ENCODE measurements around the gene PAXX. TPM values are rescaled to one million over a fixed set of nuclear protein-coding genes. Genes with fewer than 3 reads are reported as not detected.

The PAXX gene
- total RNA-seq, 6 donors from 2014 or later: 41.8 to 150 (median 52.8) TPM

DNA sequence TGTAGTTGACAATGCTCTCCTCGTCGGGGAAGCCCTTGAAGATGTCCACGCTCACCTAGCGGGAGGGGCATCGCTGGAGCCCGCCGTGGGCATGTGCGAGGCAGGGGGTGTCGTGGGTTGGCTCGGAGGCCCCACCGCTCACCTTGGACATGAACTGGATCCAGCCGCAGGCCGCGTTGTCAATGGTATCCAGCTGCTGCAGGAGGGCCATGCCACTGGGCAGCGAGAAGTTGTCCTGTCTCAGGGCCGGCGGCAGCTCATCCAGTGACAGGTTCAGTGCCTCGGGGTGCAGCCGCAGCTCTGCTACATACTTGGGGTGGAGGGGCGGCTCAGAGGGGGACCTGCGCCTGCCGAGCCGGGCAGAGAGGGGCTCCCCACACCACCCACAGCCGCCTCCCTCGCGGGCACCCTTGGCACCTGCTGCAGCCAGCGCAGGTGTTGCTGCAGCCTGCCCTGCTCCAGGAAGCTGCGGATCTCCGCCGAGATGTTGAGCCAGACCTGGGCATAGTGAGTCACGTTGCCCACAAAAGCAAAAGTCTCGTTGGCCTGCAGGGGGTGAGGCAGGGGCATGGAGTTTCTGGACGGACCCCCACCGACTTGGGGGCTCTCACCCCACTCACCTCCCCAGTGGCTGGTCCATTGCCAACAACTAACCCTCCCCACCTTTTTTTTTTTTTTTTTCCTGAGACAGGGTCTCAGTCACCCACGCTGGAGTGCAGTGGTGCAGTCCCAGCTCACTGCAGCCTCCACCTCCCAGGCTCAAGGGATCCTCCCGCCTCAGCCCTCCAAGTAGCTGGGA lies 26.7 kb downstream of the PAXX start:
- ATAC-seq (ENCODE audit: low FRiP score in 2 of 2): no peak
- H3K4me3 ChIP-seq: no peak overlapping the region
- TF ChIP-seq EP300 (IDR thresholded peaks at IDR 0.05): no peak
- no peak for TF ChIP-seq POLR2A (IDR thresholded peaks at IDR 0.05)
- TF ChIP-seq, protein P1, sequence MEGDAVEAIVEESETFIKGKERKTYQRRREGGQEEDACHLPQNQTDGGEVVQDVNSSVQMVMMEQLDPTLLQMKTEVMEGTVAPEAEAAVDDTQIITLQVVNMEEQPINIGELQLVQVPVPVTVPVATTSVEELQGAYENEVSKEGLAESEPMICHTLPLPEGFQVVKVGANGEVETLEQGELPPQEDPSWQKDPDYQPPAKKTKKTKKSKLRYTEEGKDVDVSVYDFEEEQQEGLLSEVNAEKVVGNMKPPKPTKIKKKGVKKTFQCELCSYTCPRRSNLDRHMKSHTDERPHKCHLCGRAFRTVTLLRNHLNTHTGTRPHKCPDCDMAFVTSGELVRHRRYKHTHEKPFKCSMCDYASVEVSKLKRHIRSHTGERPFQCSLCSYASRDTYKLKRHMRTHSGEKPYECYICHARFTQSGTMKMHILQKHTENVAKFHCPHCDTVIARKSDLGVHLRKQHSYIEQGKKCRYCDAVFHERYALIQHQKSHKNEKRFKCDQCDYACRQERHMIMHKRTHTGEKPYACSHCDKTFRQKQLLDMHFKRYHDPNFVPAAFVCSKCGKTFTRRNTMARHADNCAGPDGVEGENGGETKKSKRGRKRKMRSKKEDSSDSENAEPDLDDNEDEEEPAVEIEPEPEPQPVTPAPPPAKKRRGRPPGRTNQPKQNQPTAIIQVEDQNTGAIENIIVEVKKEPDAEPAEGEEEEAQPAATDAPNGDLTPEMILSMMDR (IDR thresholded peaks at IDR 0.05): no peak
- TF ChIP-seq POLR2AphosphoS5 (IDR thresholded peaks at IDR 0.05): no peak
- peak in 1 of 2 donors; percentile 76 for DNase-seq
- H3K4me1 ChIP-seq: no peaks in the 10 kb centered on the region
- H3K27me3 ChIP-seq: no peaks in the 10 kb centered on the region
- peaks cover 0 to 48% (median 32%) of the 10 kb centered on the region in 4 donors for H3K36me3 ChIP-seq
- H3K9me3 ChIP-seq: no peaks in the 10 kb centered on the region
- H3K27ac ChIP-seq: no peak overlapping the region
- 84 to 90% methylated on average over 19 to 21 of the region's 36 CpGs for WGBS, 2 donors

GRCh38 chr9:137019891-137020683 lies 27.9 kb downstream of the PAXX start:
- no peak overlapping the region for H3K4me3 ChIP-seq
- H3K9me3 ChIP-seq: no peaks in the 10 kb centered on the region
- TF ChIP-seq, protein P1 (IDR thresholded peaks at IDR 0.05): no peak
- TF ChIP-seq POLR2AphosphoS5 (IDR thresholded peaks at IDR 0.05): no peak
- no peak for TF ChIP-seq EP300 (IDR thresholded peaks at IDR 0.05)
- no peak for TF ChIP-seq POLR2A (IDR thresholded peaks at IDR 0.05)
- ATAC-seq (ENCODE audit: low FRiP score in 2 of 2): no peak
- no peak overlapping the region for H3K27ac ChIP-seq
- H3K36me3 ChIP-seq: peaks cover 0 to 37% (median 24%) of the 10 kb centered on the region in 4 donors
- peak in 1 of 2 donors; percentile 67 for DNase-seq
- no peaks in the 10 kb centered on the region for H3K4me1 ChIP-seq
- no peaks in the 10 kb centered on the region for H3K27me3 ChIP-seq
- WGBS, 2 donors: 94 to 95% methylated on average over 23 to 34 of the region's 34 CpGs

DNA sequence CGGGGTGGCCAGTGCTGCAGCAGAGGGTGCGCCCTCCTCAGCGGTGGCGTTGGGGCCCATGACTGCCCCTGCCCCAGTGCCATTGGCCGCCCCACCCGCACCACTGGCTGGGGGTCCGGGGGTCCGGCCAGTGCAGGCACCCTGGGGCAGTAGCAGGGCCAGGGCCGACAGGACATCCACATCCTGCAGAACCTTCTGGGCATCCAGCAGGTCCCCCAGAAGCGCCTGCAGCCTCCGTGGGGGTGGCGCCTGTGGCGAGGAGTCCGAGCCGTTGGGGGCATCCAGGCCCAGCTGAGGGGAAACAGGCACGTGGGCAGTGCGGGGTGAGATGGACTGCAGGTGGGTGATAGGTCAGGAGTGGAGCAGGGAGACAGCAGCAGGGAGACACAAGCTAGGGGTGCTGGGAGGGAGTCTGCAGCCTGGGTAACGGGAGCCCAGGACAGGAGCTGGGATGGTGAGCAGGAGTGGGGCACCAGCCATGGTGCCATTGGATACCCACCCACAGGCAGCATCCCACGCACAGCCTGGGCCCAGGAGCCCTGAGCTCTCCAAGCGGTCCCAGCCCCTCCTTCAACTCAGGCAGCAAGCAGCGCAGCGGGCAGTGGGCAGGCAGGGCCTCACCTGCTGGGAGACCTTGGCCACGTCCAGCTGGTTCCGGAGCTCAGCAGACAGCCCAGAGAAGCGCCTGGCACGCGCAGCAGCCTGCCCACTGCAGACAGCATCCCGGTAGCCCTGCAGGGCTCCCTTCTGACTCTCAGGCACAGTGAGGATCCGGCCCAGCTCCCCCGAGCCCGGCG lies 28.7 kb downstream of the PAXX start:
- WGBS, 2 donors: 94 to 96% methylated on average over 8 to 21 of the region's 32 CpGs

DNA sequence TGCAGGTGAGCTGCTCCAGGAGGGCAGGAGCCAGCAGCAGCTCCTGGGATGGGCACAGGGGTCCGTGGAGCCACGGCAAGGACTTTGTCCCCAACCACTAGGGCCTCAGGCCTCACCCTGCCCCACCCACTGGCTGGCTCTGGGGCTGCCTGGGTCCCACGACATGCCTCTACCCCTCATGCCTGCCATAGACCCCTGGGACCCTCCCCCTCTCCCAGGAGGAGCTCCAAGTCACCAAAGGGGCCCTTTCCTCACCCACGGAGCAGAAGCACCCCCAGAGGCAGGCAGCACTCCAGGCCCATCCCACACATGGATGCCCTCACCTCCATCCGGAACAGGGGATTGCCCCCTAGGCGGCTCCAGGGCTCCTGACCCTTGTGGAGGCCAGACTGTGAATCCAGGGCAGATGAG lies 29.4 kb downstream of the PAXX start:
- Histone ChIP-seq H3K27ac (no peak overlapping the region), H3K27me3 (no peaks in the 10 kb centered on the region), H3K36me3 (peaks cover 0 to 23% (median 13%) of the 10 kb centered on the region in 4 donors), H3K4me1 (peaks cover 0 to 7% (median 0%) of the 10 kb centered on the region in 4 donors), H3K4me3 (no peak overlapping the region), H3K9me3 (no peaks in the 10 kb centered on the region)
- 95 to 100% methylated on average over 1 to 6 of the region's 6 CpGs for WGBS, 2 donors
- ATAC-seq (ENCODE audit: low FRiP score in 2 of 2) (no peak), DNase-seq (no peak)
- TF ChIP-seq, protein P1 (IDR thresholded peaks at IDR 0.05): no peak
- TF ChIP-seq EP300 (IDR thresholded peaks at IDR 0.05): no peak
- TF ChIP-seq POLR2AphosphoS5 (IDR thresholded peaks at IDR 0.05): no peak
- TF ChIP-seq POLR2A (IDR thresholded peaks at IDR 0.05): no peak

More for the DNA sequence above, 28.7 kb downstream of the PAXX start:
- Histone ChIP-seq H3K4me1 (peaks cover 0 to under 1% (median 0%) of the 10 kb centered on the region in 4 donors), H3K4me3 (no peak overlapping the region), H3K27ac (no peak overlapping the region), H3K36me3 (peaks cover 0 to 29% (median 17%) of the 10 kb centered on the region in 4 donors), H3K9me3 (no peaks in the 10 kb centered on the region), H3K27me3 (no peaks in the 10 kb centered on the region)
- ATAC-seq (ENCODE audit: low FRiP score in 2 of 2) (no peak), DNase-seq (peak in 1 of 2 donors; percentile 81)
- no peak for TF ChIP-seq POLR2AphosphoS5 (IDR thresholded peaks at IDR 0.05)
- TF ChIP-seq, protein P1 (IDR thresholded peaks at IDR 0.05): no peak
- no peak for TF ChIP-seq EP300 (IDR thresholded peaks at IDR 0.05)
